Rectal smooth muscle tissue (tissue), 1 donor: ENCODE data around the gene CDH13.

Source experiments
- H3K27ac ChIP-seq: one replicate; pipeline ENCODE4 v1.7.0; 2013; ENCODE audit warnings: low read depth, low read length, inconsistent platforms
- H3K27me3 ChIP-seq: one replicate; pipeline ENCODE4 v1.7.0; 2013; ENCODE audit warnings: low read length; ENCODE audit not compliant: control insufficient read depth, insufficient read depth
- H3K36me3 ChIP-seq: one replicate; pipeline ENCODE4 v1.7.0; 2013; ENCODE audit warnings: low read length; ENCODE audit not compliant: control insufficient read depth, insufficient read depth
- H3K4me1 ChIP-seq: one replicate; pipeline ENCODE4 v1.7.0; 2013; ENCODE audit warnings: low read length; ENCODE audit not compliant: control insufficient read depth, insufficient read depth
- H3K4me3 ChIP-seq: one replicate; pipeline ENCODE4 v1.7.0; 2013; ENCODE audit warnings: low read length
- H3K9ac ChIP-seq: one replicate; pipeline ENCODE4 v1.7.0; 2013; ENCODE audit warnings: low read length

Gene CDH13

GRCh38 chr16:83835586-83836566, 1209.1 kb downstream of the CDH13 start:
- no peaks in the 10 kb centered on the region for H3K27me3 ChIP-seq
- H3K4me1 ChIP-seq = no peaks in the 10 kb centered on the region
- H3K36me3 ChIP-seq = no peaks in the 10 kb centered on the region
- no peak overlapping the region for H3K9ac ChIP-seq
- H3K4me3 ChIP-seq = no peak overlapping the region
- H3K27ac ChIP-seq = no peak overlapping the region

GRCh38 chr16:83837566-83837965, 1210.8 kb downstream of the CDH13 start:
- Histone ChIP-seq H3K4me3 (no peak overlapping the region), H3K27me3 (no peaks in the 10 kb centered on the region), H3K4me1 (no peaks in the 10 kb centered on the region), H3K36me3 (no peaks in the 10 kb centered on the region), H3K9ac (no peak overlapping the region), H3K27ac (no peak overlapping the region)

- H3K4me3 ChIP-seq = no peak overlapping the region
These were observed 1211.4 kb downstream of the CDH13 start for GRCh38 chr16:83838151-83838550.

GRCh38 chr16:83839561-83839960, 1212.8 kb downstream of the CDH13 start:
- no peak overlapping the region for H3K9ac ChIP-seq

More at GRCh38 chr16:83838151-83838550, 1211.4 kb downstream of the CDH13 start:
- Histone ChIP-seq H3K9ac (no peak overlapping the region), H3K36me3 (no peaks in the 10 kb centered on the region), H3K27me3 (no peaks in the 10 kb centered on the region), H3K4me1 (no peaks in the 10 kb centered on the region), H3K27ac (no peak overlapping the region)

GRCh38 chr16:83840060-83840617, 1213.4 kb downstream of the CDH13 start:
- Histone ChIP-seq H3K4me1 (no peaks in the 10 kb centered on the region), H3K36me3 (no peaks in the 10 kb centered on the region), H3K9ac (no peak overlapping the region), H3K27ac (no peak overlapping the region), H3K27me3 (no peaks in the 10 kb centered on the region), H3K4me3 (no peak overlapping the region)

More at GRCh38 chr16:83839561-83839960, 1212.8 kb downstream of the CDH13 start:
- Histone ChIP-seq H3K4me1 (no peaks in the 10 kb centered on the region), H3K4me3 (no peak overlapping the region), H3K27me3 (no peaks in the 10 kb centered on the region), H3K36me3 (no peaks in the 10 kb centered on the region), H3K27ac (no peak overlapping the region)

GRCh38 chr16:83842291-83842690, 1215.5 kb downstream of the CDH13 start:
- Histone ChIP-seq H3K27ac (no peak overlapping the region), H3K4me3 (no peak overlapping the region), H3K9ac (no peak overlapping the region), H3K4me1 (no peaks in the 10 kb centered on the region), H3K36me3 (no peaks in the 10 kb centered on the region), H3K27me3 (no peaks in the 10 kb centered on the region)

- H3K27ac ChIP-seq = no peak overlapping the region
- H3K4me1 ChIP-seq = no peaks in the 10 kb centered on the region
- H3K27me3 ChIP-seq = no peaks in the 10 kb centered on the region
- H3K36me3 ChIP-seq = no peaks in the 10 kb centered on the region
- H3K4me3 ChIP-seq = no peak overlapping the region
- H3K9ac ChIP-seq = no peak overlapping the region
These were observed 1216.2 kb downstream of the CDH13 start for GRCh38 chr16:83842756-83843507.

- Histone ChIP-seq H3K27me3 (no peaks in the 10 kb centered on the region), H3K36me3 (no peaks in the 10 kb centered on the region), H3K27ac (no peak overlapping the region), H3K4me3 (no peak overlapping the region), H3K9ac (no peak overlapping the region), H3K4me1 (no peaks in the 10 kb centered on the region)
These were observed 1216.9 kb downstream of the CDH13 start for GRCh38 chr16:83843657-83844056.

- Histone ChIP-seq H3K27ac (no peak overlapping the region), H3K4me3 (no peak overlapping the region), H3K36me3 (no peaks in the 10 kb centered on the region), H3K4me1 (no peaks in the 10 kb centered on the region), H3K27me3 (no peaks in the 10 kb centered on the region), H3K9ac (no peak overlapping the region)
These were observed 1218.5 kb downstream of the CDH13 start for GRCh38 chr16:83845263-83845662.

- no peak overlapping the region for H3K9ac ChIP-seq
- H3K36me3 ChIP-seq = no peaks in the 10 kb centered on the region
- H3K27ac ChIP-seq = no peak overlapping the region
- H3K27me3 ChIP-seq = no peaks in the 10 kb centered on the region
- H3K4me3 ChIP-seq = no peak overlapping the region
- no peaks in the 10 kb centered on the region for H3K4me1 ChIP-seq
These were observed 1220.8 kb downstream of the CDH13 start for GRCh38 chr16:83847371-83848225.

GRCh38 chr16:83849421-83849820, 1222.7 kb downstream of the CDH13 start:
- no peaks in the 10 kb centered on the region for H3K27me3 ChIP-seq
- no peaks in the 10 kb centered on the region for H3K4me1 ChIP-seq
- no peak overlapping the region for H3K4me3 ChIP-seq
- H3K9ac ChIP-seq = no peak overlapping the region
- no peak overlapping the region for H3K27ac ChIP-seq
- no peaks in the 10 kb centered on the region for H3K36me3 ChIP-seq
